Fibroblast of mammary gland (primary cell): ENCODE data around the gene ARHGEF33.

Source experiments
- DNase-seq: peaks from one replicate; pipeline ENCODE4 v3.0.0-alpha.2; 2010; ENCODE audit warnings: low read depth
- H3K4me3 ChIP-seq: 2 replicates; pipeline ENCODE4 v1.5.1; 2011; ENCODE audit warnings: low read depth, mild to moderate bottlenecking, low read length, moderate library complexity; ENCODE audit not compliant: control insufficient read depth
- TF ChIP-seq, protein P1 (sequence below): conservative IDR thresholded peaks from 2 replicates; pipeline ENCODE4 v1.5.1; 2011; ENCODE audit warnings: low read depth, low read length, inconsistent platforms; ENCODE audit not compliant: control insufficient read depth, insufficient read depth

ARHGEF33 gene

GRCh38 chr2:39018638-39019037 is 129.0 kb downstream of the ARHGEF33 start:
- TF ChIP-seq, protein P1, sequence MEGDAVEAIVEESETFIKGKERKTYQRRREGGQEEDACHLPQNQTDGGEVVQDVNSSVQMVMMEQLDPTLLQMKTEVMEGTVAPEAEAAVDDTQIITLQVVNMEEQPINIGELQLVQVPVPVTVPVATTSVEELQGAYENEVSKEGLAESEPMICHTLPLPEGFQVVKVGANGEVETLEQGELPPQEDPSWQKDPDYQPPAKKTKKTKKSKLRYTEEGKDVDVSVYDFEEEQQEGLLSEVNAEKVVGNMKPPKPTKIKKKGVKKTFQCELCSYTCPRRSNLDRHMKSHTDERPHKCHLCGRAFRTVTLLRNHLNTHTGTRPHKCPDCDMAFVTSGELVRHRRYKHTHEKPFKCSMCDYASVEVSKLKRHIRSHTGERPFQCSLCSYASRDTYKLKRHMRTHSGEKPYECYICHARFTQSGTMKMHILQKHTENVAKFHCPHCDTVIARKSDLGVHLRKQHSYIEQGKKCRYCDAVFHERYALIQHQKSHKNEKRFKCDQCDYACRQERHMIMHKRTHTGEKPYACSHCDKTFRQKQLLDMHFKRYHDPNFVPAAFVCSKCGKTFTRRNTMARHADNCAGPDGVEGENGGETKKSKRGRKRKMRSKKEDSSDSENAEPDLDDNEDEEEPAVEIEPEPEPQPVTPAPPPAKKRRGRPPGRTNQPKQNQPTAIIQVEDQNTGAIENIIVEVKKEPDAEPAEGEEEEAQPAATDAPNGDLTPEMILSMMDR = no peak
- no peak overlapping the region for H3K4me3 ChIP-seq
- DNase-seq = no peak

DNA sequence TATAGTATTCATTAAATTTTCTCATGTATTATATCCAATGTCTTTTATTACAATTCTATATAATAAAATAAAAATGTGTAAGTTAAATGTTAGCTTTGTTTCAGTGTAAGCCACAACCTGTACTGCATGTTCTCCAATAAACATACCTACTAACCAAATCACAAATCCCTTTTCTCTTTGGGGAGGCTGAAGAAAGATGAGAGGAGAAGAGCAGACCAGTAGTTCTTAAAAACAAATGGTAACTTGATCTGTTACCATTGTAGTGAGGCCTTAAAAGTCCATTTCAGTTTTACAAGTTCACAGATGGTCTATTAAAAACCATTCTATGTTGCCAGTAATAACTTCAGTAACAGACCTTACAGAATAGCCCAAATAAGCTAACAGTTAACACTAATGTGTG is 130.7 kb downstream of the ARHGEF33 start:
- DNase-seq = no peak
- no peak overlapping the region for H3K4me3 ChIP-seq
- TF ChIP-seq, protein P1 = no peak

DNA sequence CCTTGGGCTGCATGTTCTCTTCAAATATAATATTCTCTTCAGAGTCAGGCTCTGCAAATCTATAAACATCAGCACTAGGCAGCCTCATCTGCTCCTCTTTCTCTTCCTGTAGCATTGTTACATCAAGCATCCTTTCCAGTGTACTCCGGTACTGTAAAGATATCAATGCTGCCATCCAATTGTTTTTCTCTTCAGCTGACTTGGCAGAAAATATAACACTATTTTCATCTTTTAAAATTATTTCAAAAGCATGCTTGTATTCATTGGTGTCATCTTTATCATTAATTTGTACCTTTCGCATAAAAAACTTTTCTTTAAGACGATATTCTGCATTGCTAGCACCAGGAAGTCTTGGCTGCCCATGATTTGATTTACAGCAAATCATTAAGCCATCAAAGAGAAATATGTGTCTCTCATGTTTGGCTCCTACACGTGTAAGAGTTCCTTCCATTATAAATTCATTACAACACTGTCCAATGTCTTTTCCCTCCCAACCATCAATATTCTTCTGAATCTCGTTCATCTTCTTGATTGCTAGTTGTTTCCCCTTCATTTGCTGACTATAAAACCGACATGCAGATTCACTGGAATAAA is 133.1 kb downstream of the ARHGEF33 start:
- TF ChIP-seq, protein P1 = no peak
- H3K4me3 ChIP-seq = no peak overlapping the region

DNA sequence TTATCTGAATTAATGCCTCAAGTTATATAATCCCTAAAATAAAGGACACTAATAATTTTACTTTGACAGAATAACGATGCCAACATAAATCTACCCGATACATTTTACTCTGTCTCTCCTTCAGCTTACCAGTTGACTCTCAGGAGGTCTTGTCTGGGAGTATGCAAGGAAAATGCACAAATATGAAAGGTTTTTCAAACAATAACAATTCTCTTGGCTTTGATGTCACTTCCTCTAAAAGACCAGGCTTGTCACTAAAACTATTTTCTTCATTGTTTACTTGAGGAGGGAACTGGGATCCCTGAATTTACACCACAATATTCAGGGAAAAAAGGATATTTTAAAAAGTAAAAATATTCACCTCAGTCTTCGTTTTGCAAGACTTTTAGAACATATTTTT is 134.0 kb downstream of the ARHGEF33 start:
- TF ChIP-seq, protein P1 = no peak
- H3K4me3 ChIP-seq = no peak overlapping the region
- no peak for DNase-seq

More for the DNA sequence above, 133.1 kb downstream of the ARHGEF33 start:
- DNase-seq = no peak

GRCh38 chr2:39024833-39025232 is 135.2 kb downstream of the ARHGEF33 start:
- H3K4me3 ChIP-seq = no peak overlapping the region
- DNase-seq = peak; percentile 67
- TF ChIP-seq, protein P1 = no peak
